Measurements from ENCODE around the gene C12orf75.

The C12orf75 gene

GRCh38 chr12:105368047-105368646 lies 37.7 kb downstream of the C12orf75 start:
- no peaks in the 10 kb centered on the region for H3K4me1 Mint-ChIP-seq
- H3K27me3 Mint-ChIP-seq, result no peaks in the 10 kb centered on the region
- no peak for DNase-seq
- no peaks in the 10 kb centered on the region for H3K9me3 Mint-ChIP-seq
- no peak overlapping the region for H3K27ac Mint-ChIP-seq
- no peak overlapping the region for H3K4me3 Mint-ChIP-seq
- no peak for ATAC-seq

- Mint-ChIP-seq H3K4me3 (no peak overlapping the region), H3K4me1 (no peaks in the 10 kb centered on the region), H3K27me3 (no peaks in the 10 kb centered on the region), H3K27ac (no peak overlapping the region), H3K9me3 (no peaks in the 10 kb centered on the region)
- no peak for ATAC-seq
- DNase-seq, result no peak
Measured at GRCh38 chr12:105369014-105369413, 38.5 kb downstream of the C12orf75 start.

DNA sequence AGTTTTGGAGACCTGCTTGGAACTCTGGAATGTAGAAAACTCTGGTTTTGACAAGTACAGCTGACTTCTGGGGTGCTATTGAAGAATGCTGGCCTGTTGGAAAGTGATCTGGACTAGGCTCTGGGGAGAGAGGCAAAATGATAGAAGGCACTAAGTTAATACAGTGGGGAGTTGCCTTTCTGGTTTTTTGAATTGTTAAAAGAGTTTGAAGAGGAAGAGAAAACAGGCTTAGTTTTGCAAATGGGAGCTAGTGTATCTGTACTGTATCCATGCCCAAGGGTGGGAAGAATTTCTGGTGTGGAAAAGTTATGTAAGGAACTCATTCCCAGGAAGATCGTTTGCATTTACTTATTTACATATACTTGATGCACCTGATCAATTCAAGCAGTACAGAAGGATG lies 43.8 kb downstream of the C12orf75 start:
- Mint-ChIP-seq H3K27ac (no peak overlapping the region), H3K4me3 (no peak overlapping the region), H3K4me1 (no peaks in the 10 kb centered on the region)

DNA sequence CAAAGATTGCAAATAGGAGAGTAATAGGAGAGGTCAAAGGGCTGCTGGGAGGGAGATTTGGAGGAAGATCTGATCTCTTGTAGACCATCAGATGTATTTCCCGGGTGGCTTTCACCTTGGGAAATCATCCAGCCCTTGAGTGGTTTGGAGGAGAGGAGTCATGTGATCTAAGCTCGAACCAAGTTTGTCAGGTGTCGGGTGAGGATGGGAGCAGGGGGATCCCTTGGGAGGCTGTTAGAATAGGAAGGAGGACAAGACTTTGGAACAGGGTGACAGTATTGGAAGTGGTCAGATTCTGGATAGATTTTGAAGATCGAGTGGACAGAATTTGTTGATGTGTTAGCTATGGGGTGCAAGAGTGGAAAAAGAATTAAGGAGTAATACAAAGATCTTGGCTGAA lies 46.6 kb downstream of the C12orf75 start:
- no peaks in the 10 kb centered on the region for H3K4me1 Mint-ChIP-seq
- DNase-seq, result no peak
- ATAC-seq, result no peak
- H3K9me3 Mint-ChIP-seq, result no peaks in the 10 kb centered on the region
- no peaks in the 10 kb centered on the region for H3K27me3 Mint-ChIP-seq
- no peak overlapping the region for H3K4me3 Mint-ChIP-seq
- H3K27ac Mint-ChIP-seq, result no peak overlapping the region

More for the DNA sequence above, 43.8 kb downstream of the C12orf75 start:
- DNase-seq (no peak), ATAC-seq (no peak)
- H3K9me3 Mint-ChIP-seq, result no peaks in the 10 kb centered on the region
- H3K27me3 Mint-ChIP-seq, result no peaks in the 10 kb centered on the region

DNA sequence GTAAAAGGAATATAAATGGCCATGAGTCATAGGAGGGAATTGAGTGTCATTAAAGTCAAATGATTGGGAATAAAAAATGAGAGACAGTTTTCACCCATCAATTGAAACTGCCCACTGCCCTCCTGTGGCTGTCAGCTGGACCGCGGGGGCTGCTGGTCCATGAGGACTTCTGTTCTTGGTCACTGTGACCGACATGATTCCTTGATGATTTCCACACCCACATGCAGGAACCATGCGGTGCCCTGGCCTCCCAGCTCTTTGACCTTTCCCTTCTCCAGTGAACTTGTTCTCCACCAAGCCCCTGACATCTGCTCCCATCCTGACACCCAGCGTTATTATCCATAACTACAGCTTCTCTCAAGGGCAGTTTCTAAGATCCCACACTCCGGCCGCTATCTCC lies 48.4 kb downstream of the C12orf75 start:
- no peaks in the 10 kb centered on the region for H3K4me1 Mint-ChIP-seq
- no peaks in the 10 kb centered on the region for H3K27me3 Mint-ChIP-seq
- H3K27ac Mint-ChIP-seq, result no peak overlapping the region
- no peak overlapping the region for H3K4me3 Mint-ChIP-seq
- no peaks in the 10 kb centered on the region for H3K9me3 Mint-ChIP-seq
- DNase-seq (no peak), ATAC-seq (no peak)

GRCh38 chr12:105382771-105383622 lies 52.5 kb downstream of the C12orf75 start:
- DNase-seq, result peak in 1 of 2 donors; percentile 17
- Mint-ChIP-seq H3K4me3 (no peak overlapping the region), H3K27ac (no peak overlapping the region)

GRCh38 chr12:105384220-105384619 lies 53.7 kb downstream of the C12orf75 start:
- Mint-ChIP-seq H3K4me1 (no peaks in the 10 kb centered on the region), H3K27ac (no peak overlapping the region), H3K27me3 (no peaks in the 10 kb centered on the region), H3K4me3 (no peak overlapping the region), H3K9me3 (no peaks in the 10 kb centered on the region)
- ATAC-seq (no peak), DNase-seq (no peak)

More at GRCh38 chr12:105382771-105383622, 52.5 kb downstream of the C12orf75 start:
- no peaks in the 10 kb centered on the region for H3K9me3 Mint-ChIP-seq
- ATAC-seq, result peak; percentile 60
- H3K4me1 Mint-ChIP-seq, result no peaks in the 10 kb centered on the region
- H3K27me3 Mint-ChIP-seq, result no peaks in the 10 kb centered on the region

GRCh38 chr12:105384916-105385535 lies 54.5 kb downstream of the C12orf75 start:
- H3K4me3 Mint-ChIP-seq, result no peak overlapping the region
- H3K9me3 Mint-ChIP-seq, result no peaks in the 10 kb centered on the region
- DNase-seq (no peak), ATAC-seq (no peak)
- no peaks in the 10 kb centered on the region for H3K4me1 Mint-ChIP-seq
- H3K27me3 Mint-ChIP-seq, result no peaks in the 10 kb centered on the region
- H3K27ac Mint-ChIP-seq, result no peak overlapping the region

- no peak overlapping the region for H3K4me3 Mint-ChIP-seq
- DNase-seq (no peak), ATAC-seq (no peak)
- no peaks in the 10 kb centered on the region for H3K27me3 Mint-ChIP-seq
- H3K27ac Mint-ChIP-seq, result no peak overlapping the region
- H3K9me3 Mint-ChIP-seq, result no peaks in the 10 kb centered on the region
- H3K4me1 Mint-ChIP-seq, result no peaks in the 10 kb centered on the region
Measured at GRCh38 chr12:105386431-105386830, 55.9 kb downstream of the C12orf75 start.

GRCh38 chr12:105391231-105391630 lies 60.7 kb downstream of the C12orf75 start:
- Mint-ChIP-seq H3K4me1 (no peaks in the 10 kb centered on the region), H3K9me3 (no peaks in the 10 kb centered on the region), H3K27me3 (no peaks in the 10 kb centered on the region), H3K4me3 (no peak overlapping the region), H3K27ac (no peak overlapping the region)
- ATAC-seq (no peak), DNase-seq (no peak)

- H3K27ac Mint-ChIP-seq, result no peak overlapping the region
- no peak overlapping the region for H3K4me3 Mint-ChIP-seq
- no peaks in the 10 kb centered on the region for H3K4me1 Mint-ChIP-seq
- ATAC-seq, result no peak
- DNase-seq, result no peak
- H3K9me3 Mint-ChIP-seq, result peaks cover 7 to 13% of the 10 kb centered on the region in 2 donors
- no peaks in the 10 kb centered on the region for H3K27me3 Mint-ChIP-seq
Measured at GRCh38 chr12:105393587-105393986, 63.1 kb downstream of the C12orf75 start.

DNA sequence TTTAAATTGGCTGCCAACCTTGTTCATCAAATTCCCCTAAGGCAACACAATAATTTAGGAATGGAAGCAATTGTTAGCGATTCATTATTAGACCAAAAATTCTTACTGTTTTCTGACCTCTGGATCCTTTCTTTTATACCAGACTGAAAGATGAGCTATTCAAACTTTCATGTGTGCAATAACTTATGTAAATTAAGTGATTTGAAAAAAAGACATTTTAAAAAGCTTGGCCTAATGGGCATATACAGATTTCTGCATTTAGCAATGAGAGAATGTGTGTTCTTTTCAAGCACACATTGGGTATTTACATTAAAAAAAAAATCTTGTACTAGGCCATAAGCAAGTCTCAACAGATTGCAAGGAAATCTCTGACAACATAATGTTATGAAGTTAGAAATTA lies 65.5 kb downstream of the C12orf75 start:
- Mint-ChIP-seq H3K9me3 (peaks cover 11 to 25% of the 10 kb centered on the region in 2 donors), H3K4me1 (no peaks in the 10 kb centered on the region), H3K4me3 (no peak overlapping the region), H3K27ac (no peak overlapping the region), H3K27me3 (no peaks in the 10 kb centered on the region)
- no peak for ATAC-seq
- no peak for DNase-seq

GRCh38 chr12:105396983-105397382 lies 66.5 kb downstream of the C12orf75 start:
- Mint-ChIP-seq H3K4me3 (no peak overlapping the region), H3K4me1 (no peaks in the 10 kb centered on the region), H3K27me3 (no peaks in the 10 kb centered on the region), H3K27ac (no peak overlapping the region), H3K9me3 (peaks cover 11 to 25% of the 10 kb centered on the region in 2 donors)
- ATAC-seq (no peak), DNase-seq (no peak)

DNA sequence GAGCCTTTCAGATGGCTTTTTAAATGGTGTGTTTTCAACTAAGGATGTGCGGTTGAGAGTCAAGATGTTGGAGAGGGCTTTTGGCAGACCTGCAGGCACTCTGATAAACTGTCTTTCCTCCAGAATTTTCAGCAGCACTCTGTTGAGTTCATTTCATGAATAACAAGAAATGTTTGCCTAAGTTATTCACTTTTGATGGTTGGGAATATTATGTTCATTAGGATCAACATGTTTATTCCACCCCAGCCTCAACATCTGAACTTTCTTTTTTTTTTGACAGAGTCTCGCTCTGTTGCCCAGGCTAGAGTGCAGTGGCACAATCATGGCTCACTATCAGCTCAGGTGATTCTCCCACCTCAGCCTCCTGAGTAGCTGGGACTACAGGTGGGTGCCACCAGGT lies 68.4 kb downstream of the C12orf75 start:
- no peak for DNase-seq
- H3K27me3 Mint-ChIP-seq, result no peaks in the 10 kb centered on the region
- no peak overlapping the region for H3K27ac Mint-ChIP-seq
- no peak overlapping the region for H3K4me3 Mint-ChIP-seq
- no peak for ATAC-seq
- H3K9me3 Mint-ChIP-seq, result peaks cover 11 to 29% of the 10 kb centered on the region in 2 donors
- no peaks in the 10 kb centered on the region for H3K4me1 Mint-ChIP-seq

DNA sequence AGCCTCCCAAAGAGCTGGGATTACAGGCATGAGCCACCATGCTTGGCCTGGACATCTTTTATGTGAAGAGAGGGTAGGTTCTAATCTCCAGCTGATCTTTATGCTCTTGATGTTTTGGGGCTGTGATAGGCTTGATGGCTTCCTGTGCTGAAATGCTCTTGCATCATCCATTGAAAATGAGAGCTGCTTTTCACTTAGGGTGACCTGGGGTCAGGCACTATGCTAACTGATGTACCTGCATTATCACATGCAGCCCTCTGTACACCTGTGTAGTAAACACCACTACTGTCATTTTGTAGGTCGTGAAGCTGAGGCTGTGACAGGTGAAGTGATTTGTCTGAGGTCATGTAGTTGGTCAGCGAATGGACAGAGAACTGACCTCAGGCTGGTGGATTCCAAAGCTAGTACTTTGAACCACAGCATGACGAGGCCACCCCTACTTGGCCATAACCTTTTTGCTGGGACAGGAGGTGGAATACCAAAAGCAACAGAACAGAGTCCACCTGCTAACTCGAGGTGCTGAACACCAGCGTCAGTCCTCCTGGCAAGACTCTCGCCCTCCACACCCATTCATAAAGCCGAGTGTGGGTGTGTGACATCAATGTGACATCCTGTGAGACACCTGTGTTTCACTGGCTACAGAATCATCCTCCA lies 69.1 kb downstream of the C12orf75 start:
- no peak overlapping the region for H3K27ac Mint-ChIP-seq
- no peak for DNase-seq
- ATAC-seq, result no peak
- no peak overlapping the region for H3K4me3 Mint-ChIP-seq
- H3K4me1 Mint-ChIP-seq, result no peaks in the 10 kb centered on the region
- H3K9me3 Mint-ChIP-seq, result peaks cover 15 to 35% of the 10 kb centered on the region in 2 donors
- H3K27me3 Mint-ChIP-seq, result no peaks in the 10 kb centered on the region

GRCh38 chr12:105400227-105400626 lies 69.7 kb downstream of the C12orf75 start:
- Mint-ChIP-seq H3K4me1 (no peaks in the 10 kb centered on the region), H3K27me3 (no peaks in the 10 kb centered on the region), H3K4me3 (no peak overlapping the region), H3K9me3 (peaks cover 16 to 39% of the 10 kb centered on the region in 2 donors), H3K27ac (no peak overlapping the region)
- no peak for ATAC-seq
- DNase-seq, result no peak
